Effector memory CD4-positive, alpha-beta T cell (primary cell): ENCODE measurements around the gene OBSCN.

Source experiments
- DNase-seq, 3 donors: peaks; one replicate each; pipeline ENCODE4 v3.0.0-alpha.2; 2020
- H3K27ac ChIP-seq: 2 replicates; pipeline ENCODE4 v1.7.0; 2013; ENCODE audit warnings: mild to moderate bottlenecking, low read length, moderate library complexity; ENCODE audit not compliant: insufficient read depth, poor library complexity, severe bottlenecking
- H3K27me3 ChIP-seq: replicated peaks from 2 replicates; pipeline ENCODE4 v1.7.0; 2013; ENCODE audit warnings: mild to moderate bottlenecking, low read length; ENCODE audit not compliant: insufficient read depth, control insufficient read depth, poor library complexity, severe bottlenecking
- H3K36me3 ChIP-seq: 2 replicates; pipeline ENCODE4 v1.7.0; 2013; ENCODE audit warnings: mild to moderate bottlenecking, low read length, moderate library complexity; ENCODE audit not compliant: control insufficient read depth, insufficient read depth
- H3K4me1 ChIP-seq: 2 replicates; pipeline ENCODE4 v1.7.0; 2013; ENCODE audit warnings: low read length, mild to moderate bottlenecking; ENCODE audit not compliant: control insufficient read depth, insufficient read depth, poor library complexity, severe bottlenecking
- H3K4me3 ChIP-seq: 2 replicates; pipeline ENCODE4 v1.7.0; 2013; ENCODE audit warnings: low read length, low read depth, mild to moderate bottlenecking; ENCODE audit not compliant: insufficient read depth, poor library complexity, severe bottlenecking
- H3K9me3 ChIP-seq: 2 replicates; pipeline ENCODE4 v1.7.0; 2013; ENCODE audit warnings: mild to moderate bottlenecking, low read length, moderate library complexity; ENCODE audit not compliant: control insufficient read depth

The OBSCN gene

DNA sequence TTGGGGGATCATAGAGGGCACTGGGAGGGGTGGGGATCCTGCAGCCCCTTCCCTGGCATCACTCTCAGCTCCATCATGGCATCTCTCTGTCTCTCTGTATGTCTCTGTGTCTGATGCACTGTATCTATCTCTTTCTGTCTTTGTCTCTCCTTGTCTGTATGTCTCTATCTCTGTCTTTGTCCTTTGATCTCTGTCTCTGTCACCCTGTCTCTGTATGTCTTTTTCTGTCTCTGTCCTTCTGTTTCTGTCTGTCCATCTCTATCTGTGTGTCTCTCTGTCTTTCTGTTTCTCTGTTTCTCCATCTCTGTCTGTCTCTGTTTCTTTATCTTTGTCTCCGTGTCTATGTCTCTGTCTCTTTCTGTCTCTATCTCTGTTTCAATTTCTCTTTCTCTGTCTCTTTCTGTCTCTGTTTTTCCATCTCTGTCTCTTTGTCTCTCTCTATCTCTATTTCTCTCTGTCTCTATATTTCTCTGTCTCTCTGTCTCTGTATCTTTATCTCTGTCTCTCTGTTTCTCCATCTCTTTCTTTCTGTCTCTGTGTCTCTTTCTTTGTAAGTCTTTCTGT lies 142.4 kb downstream of the OBSCN start:
- no peaks in the 10 kb centered on the region for H3K9me3 ChIP-seq
- H3K36me3 ChIP-seq = no peaks in the 10 kb centered on the region
- no peak overlapping the region for H3K4me3 ChIP-seq
- no peaks in the 10 kb centered on the region for H3K27me3 ChIP-seq
- H3K4me1 ChIP-seq = no peaks in the 10 kb centered on the region
- H3K27ac ChIP-seq = no peak overlapping the region
- DNase-seq = no peak

- H3K9me3 ChIP-seq = no peaks in the 10 kb centered on the region
- H3K27me3 ChIP-seq = no peaks in the 10 kb centered on the region
- no peak for DNase-seq
- H3K27ac ChIP-seq = no peak overlapping the region
- H3K4me3 ChIP-seq = no peak overlapping the region
- no peaks in the 10 kb centered on the region for H3K4me1 ChIP-seq
- no peaks in the 10 kb centered on the region for H3K36me3 ChIP-seq
Observed at GRCh38 chr1:228350831-228351781, 143.3 kb downstream of the OBSCN start.

- Histone ChIP-seq H3K9me3 (no peaks in the 10 kb centered on the region), H3K27me3 (no peaks in the 10 kb centered on the region), H3K4me1 (no peaks in the 10 kb centered on the region), H3K36me3 (no peaks in the 10 kb centered on the region), H3K4me3 (no peak overlapping the region), H3K27ac (no peak overlapping the region)
- no peak for DNase-seq
Observed at GRCh38 chr1:228351850-228352249, 144.0 kb downstream of the OBSCN start.

DNA sequence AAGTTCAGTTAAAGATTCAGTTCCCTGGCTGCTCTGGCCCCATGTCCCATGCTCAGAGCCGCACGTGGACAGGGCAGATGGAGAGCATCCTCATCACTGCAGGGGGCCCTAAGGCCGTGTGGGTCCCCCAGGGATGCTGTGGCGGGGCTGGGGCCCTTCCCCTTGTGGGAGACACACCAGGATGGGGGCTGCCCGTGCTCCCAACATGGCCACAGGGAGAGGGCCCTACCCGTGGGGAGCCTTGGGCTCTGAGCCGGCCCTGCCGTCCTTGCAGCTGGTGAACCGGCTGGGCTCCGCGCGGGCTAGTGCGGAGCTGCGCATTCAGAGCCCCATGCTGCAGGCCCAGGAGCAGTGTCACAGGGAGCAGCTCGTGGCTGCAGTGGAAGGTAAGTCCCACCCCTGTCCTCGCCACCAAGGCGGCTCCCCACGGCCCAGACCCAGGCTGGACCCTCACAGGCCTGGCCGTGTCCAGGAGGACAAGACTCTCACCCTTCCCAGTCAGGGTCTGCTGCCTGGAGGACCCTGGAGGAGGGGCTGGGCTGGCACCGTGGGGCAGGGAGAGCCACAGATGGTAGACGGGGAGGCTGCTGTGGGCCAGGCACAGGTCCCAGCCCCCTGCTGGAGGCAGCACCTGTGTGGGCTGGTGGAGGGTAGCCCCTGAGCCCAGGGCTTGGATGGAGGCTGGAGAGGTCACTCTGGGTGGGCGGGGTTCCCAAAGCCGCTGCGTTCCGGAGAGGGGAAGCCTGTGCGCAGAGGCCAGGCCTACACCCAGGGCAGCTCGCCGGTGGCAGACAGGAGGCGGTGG lies 145.0 kb downstream of the OBSCN start:
- no peak overlapping the region for H3K27ac ChIP-seq
- H3K36me3 ChIP-seq = no peaks in the 10 kb centered on the region
- H3K4me1 ChIP-seq = no peaks in the 10 kb centered on the region
- no peaks in the 10 kb centered on the region for H3K27me3 ChIP-seq
- no peak for DNase-seq
- no peak overlapping the region for H3K4me3 ChIP-seq
- H3K9me3 ChIP-seq = no peaks in the 10 kb centered on the region

DNA sequence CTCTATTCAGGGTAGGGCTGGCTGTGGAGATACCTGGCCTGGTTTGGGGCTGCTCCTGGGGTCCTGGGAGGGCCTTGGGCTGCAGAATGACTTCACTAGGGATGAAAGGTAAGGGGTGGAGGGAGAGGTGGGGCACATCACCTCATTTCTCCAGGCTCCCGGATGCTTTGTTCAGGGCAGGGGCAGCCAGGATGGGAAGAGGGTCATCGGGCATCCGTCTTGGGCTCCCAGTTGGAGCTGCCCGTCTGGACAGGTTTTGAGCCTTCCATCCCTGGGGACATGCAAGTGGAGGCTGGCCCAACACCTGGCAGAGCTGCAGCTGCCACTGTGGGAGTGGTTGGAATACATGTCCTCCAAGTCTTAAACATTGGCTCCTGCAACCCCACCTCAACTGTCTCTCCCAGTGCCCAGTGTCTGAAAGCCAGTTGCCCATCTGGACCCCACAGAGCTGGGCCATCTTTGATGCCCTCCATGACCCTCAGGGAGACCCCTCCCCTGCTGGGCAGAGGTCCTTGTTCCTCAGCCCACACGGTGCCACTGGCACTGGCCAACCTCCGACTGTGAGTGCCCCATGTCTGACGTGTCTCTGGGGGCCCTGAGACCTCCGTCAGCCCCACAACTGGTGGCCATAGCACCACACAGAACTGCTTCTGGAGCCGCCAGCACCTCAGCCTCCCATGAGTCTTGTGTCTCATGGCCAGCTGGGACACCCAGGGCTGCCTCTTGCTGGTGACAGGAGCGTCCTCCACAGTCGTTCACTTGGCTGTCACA lies 145.9 kb downstream of the OBSCN start:
- H3K27ac ChIP-seq = no peak overlapping the region
- H3K4me3 ChIP-seq = no peak overlapping the region
- no peaks in the 10 kb centered on the region for H3K9me3 ChIP-seq
- no peaks in the 10 kb centered on the region for H3K27me3 ChIP-seq
- no peak for DNase-seq
- no peaks in the 10 kb centered on the region for H3K36me3 ChIP-seq
- no peaks in the 10 kb centered on the region for H3K4me1 ChIP-seq

DNA sequence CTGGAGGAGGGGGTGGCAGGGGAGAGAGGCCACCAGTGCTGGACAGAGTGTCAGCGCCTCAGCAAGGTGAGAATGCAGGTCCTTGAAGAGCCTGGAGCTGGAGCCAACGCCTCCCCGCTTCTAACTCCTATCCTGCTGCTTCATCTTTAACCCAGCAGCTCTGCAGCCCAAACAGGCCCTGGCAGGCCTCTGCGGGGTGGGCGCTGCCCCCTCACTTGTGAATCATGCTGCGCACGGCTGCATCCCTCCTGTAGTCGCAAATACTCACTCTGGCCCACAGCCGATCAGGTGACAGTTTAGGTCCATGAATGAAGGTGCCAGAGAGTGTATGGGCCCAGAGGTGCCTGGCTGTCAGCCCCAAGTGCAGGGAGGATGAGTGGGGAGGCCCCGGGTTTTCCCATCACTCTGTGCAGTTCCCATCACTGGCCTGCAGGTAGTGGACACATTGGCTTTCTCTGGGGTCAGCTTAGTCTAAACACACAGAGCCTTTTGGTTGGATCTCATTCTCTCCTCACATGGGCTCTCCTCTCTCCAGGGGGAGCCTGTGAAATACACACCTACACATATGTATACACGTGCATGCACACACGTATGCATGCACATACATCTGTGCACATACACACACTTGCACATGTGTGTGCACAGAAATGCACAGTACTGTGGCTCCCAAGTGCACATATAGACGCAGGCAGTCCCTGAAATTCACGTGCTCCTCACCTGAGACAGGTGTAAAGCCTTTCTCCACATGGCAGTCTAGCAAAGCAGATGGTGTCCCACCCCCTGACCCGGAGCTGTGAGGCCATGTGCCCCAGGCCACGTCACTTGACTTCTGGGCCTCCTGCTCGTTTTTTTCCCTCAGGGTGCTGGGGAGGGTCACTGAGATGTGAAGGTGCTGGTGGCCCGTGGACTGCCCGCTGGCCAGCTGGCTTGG lies 146.8 kb downstream of the OBSCN start:
- H3K4me1 ChIP-seq = no peaks in the 10 kb centered on the region
- no peak overlapping the region for H3K27ac ChIP-seq
- H3K36me3 ChIP-seq = no peaks in the 10 kb centered on the region
- DNase-seq = no peak
- H3K27me3 ChIP-seq = no peaks in the 10 kb centered on the region
- no peak overlapping the region for H3K4me3 ChIP-seq
- H3K9me3 ChIP-seq = no peaks in the 10 kb centered on the region

GRCh38 chr1:228356897-228357680 lies 149.2 kb downstream of the OBSCN start:
- no peaks in the 10 kb centered on the region for H3K4me1 ChIP-seq
- no peak overlapping the region for H3K4me3 ChIP-seq
- H3K9me3 ChIP-seq = no peaks in the 10 kb centered on the region
- H3K36me3 ChIP-seq = no peaks in the 10 kb centered on the region
- H3K27ac ChIP-seq = no peak overlapping the region
- no peak for DNase-seq
- H3K27me3 ChIP-seq = no peaks in the 10 kb centered on the region

- H3K4me1 ChIP-seq = no peaks in the 10 kb centered on the region
- H3K27me3 ChIP-seq = no peaks in the 10 kb centered on the region
- H3K9me3 ChIP-seq = no peaks in the 10 kb centered on the region
- DNase-seq = no peak
- H3K4me3 ChIP-seq = no peak overlapping the region
- H3K36me3 ChIP-seq = no peaks in the 10 kb centered on the region
- H3K27ac ChIP-seq = no peak overlapping the region
Observed at GRCh38 chr1:228358039-228358763, 150.4 kb downstream of the OBSCN start.
